Prostate gland (tissue), 2 donors: ENCODE results near the gene PLA2G2D. TPM values are rescaled to one million over a fixed set of nuclear protein-coding genes. Genes with fewer than 3 reads are reported as not detected.

ENCODE experiments used
- DNase-seq: peaks from one replicate; pipeline ENCODE4 v3.0.0-alpha.2; 2019; ENCODE audit warnings: low spot score
- H3K27ac ChIP-seq, 2 donors: fragments of 200-600 bp; sonication (generic); 2 replicates each; pipeline ENCODE4 v1.5.1; 2017 to 2019
- H3K27me3 ChIP-seq: fragments of 200-600 bp; sonication (generic); replicated peaks from 2 replicates; pipeline ENCODE4 v1.5.1; 2019; ENCODE audit not compliant: insufficient read depth
- H3K36me3 ChIP-seq, 2 donors: fragments of 200-600 bp; sonication (generic); 1 replicate in 1 of 2; 2 replicates in 1 of 2; pipeline versions ENCODE4 v1.5.1 to v1.8.1; 2017 to 2019
- H3K4me1 ChIP-seq: fragments of 200-600 bp; sonication (generic); replicated peaks from 2 replicates; pipeline ENCODE4 v1.5.1; 2019
- H3K4me3 ChIP-seq, 2 donors: fragments of 200-600 bp; sonication (generic); 2 replicates each; pipeline ENCODE4 v1.5.1; 2017 to 2019
- H3K9me3 ChIP-seq: fragments of 200-600 bp; sonication (generic); 2 replicates; pipeline ENCODE4 v1.5.1; 2017
- CTCF ChIP-seq, 4 experiments: fragments of 200-600 bp in 2 of 4; fragments of 450-650 bp in 2 of 4; sonication (generic) in 2 of 4; IDR thresholded peaks; 1 replicate in 3 of 4; 2 replicates in 1 of 4; pipeline ENCODE4 v1.5.1; 2016 to 2019; ENCODE audit warnings: antibody characterized with exemption in 4 of 4, mild to moderate bottlenecking in 2 of 4, moderate library complexity in 2 of 4
- POLR2A ChIP-seq: fragments of 450-650 bp; IDR thresholded peaks from one replicate; pipeline ENCODE4 v1.6.1; 2016; ENCODE audit warnings: antibody characterized with exemption, mild to moderate bottlenecking
- POLR2AphosphoS5 ChIP-seq: sonication (generic); formaldehyde crosslinking; IDR thresholded peaks from one replicate; pipeline ENCODE4 v1.6.1; 2017; ENCODE audit warnings: antibody characterized with exemption
- WGBS: methylation state at CpG from one replicate; pipeline ENCODE4 v1.1.5; 2018; 5-methylcytosine and 5-hydroxymethylcytosine counted together
- intact Hi-C: fragments of 100-400 bp; cut with DNase I; formaldehyde crosslinking; loops from one replicate; pipeline ENCODE4 v1.14.2; 2022
- total RNA-seq, 2 donors: library from RNA; depleted of rRNA; stranded (reverse); fragments of >200 nt; gene quantifications; one replicate each; pipeline ENCODE4 v1.1.0, GENCODE V29; 2016

PLA2G2D gene
- total RNA-seq, 2 donors from 2014 or later, result not detected

DNA sequence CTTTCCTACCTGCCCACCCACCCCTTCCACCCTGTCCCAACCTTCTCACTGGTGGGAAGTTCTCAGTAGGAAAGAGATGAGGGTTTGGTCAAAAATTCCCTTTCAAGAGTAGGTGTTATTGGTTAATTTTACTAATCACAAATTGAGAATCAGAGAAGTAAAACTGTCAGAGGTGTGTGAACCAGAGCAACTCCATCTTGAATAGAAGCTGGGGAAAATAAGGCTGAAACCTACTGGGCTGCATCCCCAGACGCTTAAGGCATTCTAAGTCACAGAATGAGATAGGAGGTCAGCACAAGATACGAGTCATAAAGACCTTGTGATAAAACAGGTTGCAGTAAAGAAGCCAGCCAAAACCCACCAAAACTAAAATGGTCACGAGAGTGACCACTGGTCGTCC lies 11.5 kb downstream of the PLA2G2D start:
- Histone ChIP-seq H3K27me3 (no peaks in the 10 kb centered on the region), H3K4me3 (no peak overlapping the region), H3K27ac (no peak overlapping the region), H3K9me3 (no peaks in the 10 kb centered on the region), H3K36me3 (no peaks in the 10 kb centered on the region), H3K4me1 (peaks cover 4% of the 10 kb centered on the region)
- TF ChIP-seq POLR2AphosphoS5 (no peak), POLR2A (no peak), CTCF (IDR thresholded peaks at IDR 0.05) (no peak)
- DNase-seq, result no peak
- WGBS, result 80% methylated on average over 4 of the region's 4 CpGs
- intact Hi-C loops, result no loop called here

DNA sequence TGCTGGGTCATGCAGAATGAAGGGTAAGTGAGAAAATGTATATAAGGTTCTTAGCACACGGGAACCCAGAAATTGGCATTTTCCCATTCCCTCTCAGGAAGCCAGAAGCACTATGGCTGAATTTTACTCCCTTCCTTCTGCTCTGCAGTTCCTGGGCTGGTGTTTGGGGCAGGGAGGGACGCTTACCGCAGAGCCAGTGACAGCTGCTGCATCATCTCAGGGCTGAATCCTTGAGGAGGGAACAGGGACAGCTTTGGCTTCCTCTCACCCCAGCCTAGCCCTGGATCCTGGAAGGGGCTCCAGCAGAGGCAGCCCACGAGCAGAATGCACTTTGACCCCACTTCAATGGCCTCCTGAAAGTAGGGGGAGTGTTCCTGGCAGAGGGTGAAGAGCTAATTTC lies 12.0 kb downstream of the PLA2G2D start:
- intact Hi-C loops, result no loop called here
- 77% methylated on average over 4 of the region's 4 CpGs for WGBS
- no peak for DNase-seq
- H3K27me3 ChIP-seq, result no peaks in the 10 kb centered on the region
- no peak overlapping the region for H3K27ac ChIP-seq
- H3K36me3 ChIP-seq, result no peaks in the 10 kb centered on the region
- H3K9me3 ChIP-seq, result no peaks in the 10 kb centered on the region
- no peak overlapping the region for H3K4me3 ChIP-seq
- no peak for TF ChIP-seq POLR2A
- TF ChIP-seq POLR2AphosphoS5, result no peak
- TF ChIP-seq CTCF (IDR thresholded peaks at IDR 0.05), result no peak
- peaks cover 4% of the 10 kb centered on the region for H3K4me1 ChIP-seq

- H3K9me3 ChIP-seq, result no peaks in the 10 kb centered on the region
- H3K4me3 ChIP-seq, result no peak overlapping the region
- H3K4me1 ChIP-seq, result peaks cover 9% of the 10 kb centered on the region
- TF ChIP-seq POLR2A (no peak), POLR2AphosphoS5 (peak; percentile 80), CTCF (IDR thresholded peaks at IDR 0.05) (no peak)
- no peaks in the 10 kb centered on the region for H3K36me3 ChIP-seq
- intact Hi-C loops, result no loop called here
- H3K27me3 ChIP-seq, result no peaks in the 10 kb centered on the region
- DNase-seq, result peak; percentile 26
- WGBS, result 17% methylated on average over 1 of the region's 1 CpG
- H3K27ac ChIP-seq, result no peak overlapping the region
Measured at GRCh38 chr1:20105856-20106255, 13.5 kb downstream of the PLA2G2D start.

GRCh38 chr1:20102875-20103274 lies 16.5 kb downstream of the PLA2G2D start:
- no peaks in the 10 kb centered on the region for H3K9me3 ChIP-seq
- DNase-seq, result no peak
- H3K27me3 ChIP-seq, result no peaks in the 10 kb centered on the region
- WGBS, result 51% methylated on average over 1 of the region's 1 CpG
- intact Hi-C loops, result loop anchor here (5.0 kb wide), 1 partner anchor 49 kb away; no protein-coding TSS in a partner anchor
- peaks cover 9% of the 10 kb centered on the region for H3K4me1 ChIP-seq
- H3K4me3 ChIP-seq, result no peak overlapping the region
- H3K36me3 ChIP-seq, result no peaks in the 10 kb centered on the region
- TF ChIP-seq POLR2AphosphoS5 (peak; percentile 76), POLR2A (no peak)
- no peak overlapping the region for H3K27ac ChIP-seq

- Histone ChIP-seq H3K27ac (no peak overlapping the region), H3K4me3 (no peak overlapping the region), H3K36me3 (no peaks in the 10 kb centered on the region), H3K27me3 (no peaks in the 10 kb centered on the region), H3K4me1 (peaks cover 9% of the 10 kb centered on the region), H3K9me3 (no peaks in the 10 kb centered on the region)
- WGBS, result 43% methylated on average over 14 of the region's 14 CpGs
- intact Hi-C loops, result loop anchor here (5.0 kb wide), 1 partner anchor 52 kb away; no protein-coding TSS in a partner anchor
- peak; percentile 21 for DNase-seq
- TF ChIP-seq POLR2A (no peak), POLR2AphosphoS5 (peak; percentile 34), CTCF (IDR thresholded peaks at IDR 0.05) (peak in 3 of 4 experiments; percentile 69 to 86 (median 81))
Measured at GRCh38 chr1:20100632-20101355, 18.5 kb downstream of the PLA2G2D start.
